Activated CD8-positive, alpha-beta T cell treated with anti-CD3 and anti-CD28 coated beads for 36 hours (primary cell): Measurements from ENCODE around the gene GPR161. TPM values are rescaled to one million over a fixed set of nuclear protein-coding genes. Genes with fewer than 3 reads are reported as not detected.

ENCODE experiments used
- ATAC-seq: fragments of 200-7000 bp; cut with Tn5 transposase; one replicate; pipeline ENCODE4 v1.10.0; 2021; ENCODE audit warnings: mild to moderate bottlenecking, moderate library complexity
- CTCF ChIA-PET: fragments of 350-600 bp; sonication (Branson Sonifier 250); formaldehyde crosslinking; loops from one replicate; lab custom pipeline; 2021; ENCODE audit warnings: antibody characterized with exemption; lab: Charles Lee
- POLR2A ChIA-PET: fragments of 350-600 bp; sonication (Branson Sonifier 250); formaldehyde crosslinking; loops from one replicate; lab custom pipeline; 2021; ENCODE audit warnings: antibody characterized with exemption; lab: Charles Lee
- DNase-seq: peaks from one replicate; pipeline ENCODE4 v3.0.0-alpha.2; 2020
- H3K27ac Mint-ChIP-seq: one replicate; pipeline ENCODE4 v1.8.0; 2021; ENCODE audit warnings: mild to moderate bottlenecking, mixed read lengths
- H3K27me3 Mint-ChIP-seq: one replicate; pipeline ENCODE4 v1.8.0; 2021; ENCODE audit warnings: mixed read lengths
- H3K36me3 Mint-ChIP-seq: one replicate; pipeline ENCODE4 v1.8.0; 2021; ENCODE audit warnings: low read depth, mixed read lengths
- H3K4me1 Mint-ChIP-seq: one replicate; pipeline ENCODE4 v1.8.0; 2021; ENCODE audit warnings: low read depth, mixed read lengths
- H3K4me3 Mint-ChIP-seq: one replicate; pipeline ENCODE4 v1.8.0; 2021; ENCODE audit warnings: mild to moderate bottlenecking, moderate library complexity, mixed read lengths
- H3K9me3 Mint-ChIP-seq: one replicate; pipeline ENCODE4 v1.8.0; 2021; ENCODE audit warnings: mixed read lengths
- CTCF ChIP-seq: fragments of 200-600 bp; IDR thresholded peaks from one replicate; pipeline ENCODE4 v1.8.0; 2022; ENCODE audit warnings: antibody characterized with exemption, mild to moderate bottlenecking
- intact Hi-C: fragments of 100-400 bp; cut with micrococcal nuclease; formaldehyde crosslinking; loops from one replicate; pipeline ENCODE4 v1.10.0; 2022
- total RNA-seq, 2 experiments: library from RNA; stranded (reverse); gene quantifications; one replicate each; pipeline ENCODE4 v1.2.3, GENCODE V29; 2021

Gene GPR161
- total RNA-seq, 2 experiments from 2014 or later = 0.16 to 0.20 TPM

GRCh38 chr1:168178638-168179437 is 42.1 kb upstream of the GPR161 start, which contains the start of gene TIPRL:
Gene TIPRL, plus strand, starts transcription at chr1:168178962. Its CDS starts 116 bp downstream, at chr1:168179078.
- peaks cover 1% of the 10 kb centered on the region for H3K36me3 Mint-ChIP-seq
- ChIA-PET POLR2A (interaction anchor here (0.5 to 1.6 kb wide), 2 partner anchors 49 to 1314 kb away, joined by 3 to 6 read pairs; no protein-coding TSS in a partner anchor), CTCF (interaction anchor here (0.6 to 1.2 kb wide), 2 partner anchors 9 to 47 kb away, joined by 3 to 4 read pairs; no protein-coding TSS in a partner anchor)
- TF ChIP-seq CTCF = peak; percentile 63
- DNase-seq = peak; percentile 96
- H3K9me3 Mint-ChIP-seq = no peaks in the 10 kb centered on the region
- intact Hi-C loops = no loop called here
- H3K4me1 Mint-ChIP-seq = peaks cover 10% of the 10 kb centered on the region
- H3K27me3 Mint-ChIP-seq = no peaks in the 10 kb centered on the region
- H3K27ac Mint-ChIP-seq = no peak within 1 kb of the TSS
- H3K4me3 Mint-ChIP-seq = no peak within 1 kb of the TSS
- ATAC-seq = peak; percentile 89

GRCh38 chr1:168178227-168178637 is 41.5 kb upstream of the GPR161 start:
- no peak for ATAC-seq
- CTCF ChIA-PET = interaction anchor here (0.6 to 1.2 kb wide), 2 partner anchors 10 to 48 kb away, joined by 3 to 4 read pairs; no protein-coding TSS in a partner anchor
- intact Hi-C loops = no loop called here
- no peak for TF ChIP-seq CTCF
- H3K4me1 Mint-ChIP-seq = peaks cover 7% of the 10 kb centered on the region
- no peak overlapping the region for H3K27ac Mint-ChIP-seq
- no peak overlapping the region for H3K4me3 Mint-ChIP-seq
- DNase-seq = no peak
- H3K36me3 Mint-ChIP-seq = no peaks in the 10 kb centered on the region
- peaks cover 2% of the 10 kb centered on the region for H3K27me3 Mint-ChIP-seq
- POLR2A ChIA-PET = interaction anchor here (0.5 to 1.6 kb wide), 3 partner anchors 10 to 1314 kb away, joined by 3 to 6 read pairs (median 3); no protein-coding TSS in a partner anchor
- H3K9me3 Mint-ChIP-seq = no peaks in the 10 kb centered on the region

- POLR2A ChIA-PET = no interaction called here
- ATAC-seq (no peak), DNase-seq (no peak)
- CTCF ChIA-PET = interaction anchor here (1.2 to 1.6 kb wide), 2 partner anchors 27 to 90 kb away, joined by 4 to 5 read pairs; no protein-coding TSS in a partner anchor
- Mint-ChIP-seq H3K27ac (no peak overlapping the region), H3K36me3 (no peaks in the 10 kb centered on the region), H3K4me1 (no peaks in the 10 kb centered on the region), H3K9me3 (no peaks in the 10 kb centered on the region), H3K27me3 (peaks cover 4% of the 10 kb centered on the region), H3K4me3 (no peak overlapping the region)
- intact Hi-C loops = no loop called here
- TF ChIP-seq CTCF = no peak
These were observed 35.7 kb upstream of the GPR161 start for GRCh38 chr1:168172250-168172915.

- Mint-ChIP-seq H3K4me1 (no peaks in the 10 kb centered on the region), H3K36me3 (no peaks in the 10 kb centered on the region), H3K4me3 (no peak overlapping the region), H3K27me3 (peaks cover 4% of the 10 kb centered on the region), H3K9me3 (no peaks in the 10 kb centered on the region), H3K27ac (no peak overlapping the region)
- no peak for DNase-seq
- intact Hi-C loops = no loop called here
- TF ChIP-seq CTCF = no peak
- ChIA-PET POLR2A (no interaction called here), CTCF (interaction anchor here (1.1 to 1.6 kb wide), 2 partner anchors 19 to 89 kb away, joined by 3 to 5 read pairs; no protein-coding TSS in a partner anchor)
- ATAC-seq = no peak
These were observed 34.1 kb upstream of the GPR161 start for GRCh38 chr1:168170564-168171508.
